HEK293T (cell line): Measurements from ENCODE around the gene DIABLO.
A peak's percentile ranks its signal among the peaks of the same experiment; 100 is the strongest.

Experiments
- CTCF ChIA-PET: fragments of 350-600 bp; formaldehyde crosslinking; extraction: SDS; loops from one replicate; lab custom pipeline; 2021; ENCODE audit warnings: antibody characterized with exemption, inconsistent platforms; lab: Yijun Ruan, JAX
- POLR2A ChIA-PET: fragments of 350-600 bp; formaldehyde crosslinking; extraction: SDS; loops from one replicate; lab custom pipeline; 2020; ENCODE audit warnings: antibody characterized with exemption, inconsistent platforms; lab: Yijun Ruan, JAX
- DNase-seq: peaks from one replicate; pipeline ENCODE4 v3.0.0; 2012; ENCODE audit warnings: mixed read lengths; ENCODE audit errors: extremely low spot score
- ARNT ChIP-seq: fragments of 450-650 bp; IDR thresholded peaks from 2 replicates; pipeline ENCODE4 v1.6.1; 2017; ENCODE audit warnings: mild to moderate bottlenecking
- BHLHE40 ChIP-seq: fragments of 450-650 bp; IDR thresholded peaks from 2 replicates; pipeline ENCODE4 v1.6.1; 2016; ENCODE audit warnings: mild to moderate bottlenecking, moderate library complexity, borderline replicate concordance
- CTBP1 ChIP-seq: fragments of 450-650 bp; IDR thresholded peaks from 2 replicates; pipeline ENCODE4 v1.6.1; 2016; ENCODE audit warnings: borderline replicate concordance
- ELF4 ChIP-seq: fragments of 450-650 bp; IDR thresholded peaks from 2 replicates; pipeline ENCODE4 v1.6.1; 2017; ENCODE audit warnings: antibody characterized with exemption
- FOXA1 ChIP-seq: fragments of 450-650 bp; IDR thresholded peaks from 2 replicates; pipeline ENCODE4 v1.6.1; 2016; ENCODE audit warnings: mild to moderate bottlenecking
- FOXK2 ChIP-seq: fragments of 450-650 bp; IDR thresholded peaks from 2 replicates; pipeline ENCODE4 v1.6.1; 2016; ENCODE audit warnings: mild to moderate bottlenecking
- FOXM1 ChIP-seq: fragments of 450-650 bp; IDR thresholded peaks from 2 replicates; pipeline ENCODE4 v1.6.1; 2017; ENCODE audit warnings: mild to moderate bottlenecking, borderline replicate concordance
- HDGF ChIP-seq: fragments of 450-650 bp; IDR thresholded peaks from 2 replicates; pipeline ENCODE4 v1.6.1; 2017; ENCODE audit warnings: antibody characterized with exemption, borderline replicate concordance
- L3MBTL2 ChIP-seq: fragments of 450-650 bp; conservative IDR thresholded peaks from 2 replicates; pipeline ENCODE4 v1.6.1; 2016; ENCODE audit warnings: mild to moderate bottlenecking
- LEF1 ChIP-seq: fragments of 450-650 bp; IDR thresholded peaks from 2 replicates; pipeline ENCODE4 v1.6.1; 2017; ENCODE audit warnings: mild to moderate bottlenecking, borderline replicate concordance
- NFRKB ChIP-seq: fragments of 450-650 bp; IDR thresholded peaks from 2 replicates; pipeline ENCODE4 v1.6.1; 2016; ENCODE audit warnings: mild to moderate bottlenecking, moderate library complexity
- SP1 ChIP-seq: fragments of 450-650 bp; IDR thresholded peaks from 2 replicates; pipeline ENCODE4 v1.6.1; 2017
- SUZ12 ChIP-seq: fragments of 450-650 bp; IDR thresholded peaks from 2 replicates; pipeline ENCODE4 v1.6.1; 2016; ENCODE audit warnings: mild to moderate bottlenecking
- TARDBP ChIP-seq: fragments of 450-650 bp; IDR thresholded peaks from 2 replicates; pipeline ENCODE4 v1.6.1; 2016
- ZNF384 ChIP-seq: fragments of 450-650 bp; IDR thresholded peaks from 2 replicates; pipeline ENCODE4 v1.6.1; 2016
- TF ChIP-seq, protein P1 (sequence below): fragments of 450-650 bp; IDR thresholded peaks from 2 replicates; pipeline ENCODE4 v1.6.1; 2016

The DIABLO gene

DNA sequence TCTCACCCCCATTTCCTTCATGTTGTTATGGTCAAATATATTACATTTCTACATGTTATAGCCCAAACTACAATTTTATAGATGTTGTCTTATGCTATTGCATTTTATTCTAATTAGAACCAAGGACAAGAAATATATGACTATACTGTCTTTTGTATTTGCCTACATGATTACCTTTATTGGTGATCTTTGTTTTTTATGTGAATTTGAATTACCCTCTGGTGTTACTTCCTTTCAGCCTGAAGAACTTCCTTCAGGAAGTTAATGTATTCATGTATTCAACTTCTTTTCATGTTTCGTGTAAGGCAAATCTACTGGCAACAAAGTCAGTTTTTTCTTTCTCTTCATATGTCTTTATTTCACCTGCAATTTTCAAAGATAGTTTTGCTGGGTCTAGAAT, 31.0 kb downstream of the DIABLO start:
- TF ChIP-seq LEF1 (no peak), HDGF (no peak), ARNT (no peak), FOXM1 (no peak), L3MBTL2 (no peak), BHLHE40 (no peak), NFRKB (no peak), ELF4 (no peak)
- ChIA-PET POLR2A (no interaction called here), CTCF (no interaction called here)
- DNase-seq, result no peak

DNA sequence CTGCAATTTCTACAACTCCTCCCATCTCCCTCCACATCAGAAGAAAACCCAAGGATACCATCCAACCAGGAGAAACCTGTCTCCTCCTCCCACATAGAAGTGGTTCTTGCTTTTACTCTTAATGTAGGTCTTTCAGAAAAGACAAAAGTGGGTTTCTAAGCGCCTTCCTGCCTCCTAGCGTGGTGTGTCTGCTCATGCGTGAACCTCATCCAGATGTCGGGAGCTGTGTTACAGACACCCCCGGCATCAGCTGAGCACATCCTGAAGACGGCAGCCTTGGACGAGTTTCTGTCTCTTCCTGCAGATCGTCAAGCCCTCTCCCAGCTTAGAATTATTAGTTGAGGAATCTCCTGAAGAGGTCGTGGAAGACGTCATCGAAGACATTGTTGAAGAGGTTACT, 33.4 kb downstream of the DIABLO start:
- DNase-seq, result no peak
- POLR2A ChIA-PET, result no interaction called here
- TF ChIP-seq HDGF, result no peak
- no peak for TF ChIP-seq TARDBP
- no peak for TF ChIP-seq BHLHE40
- TF ChIP-seq NFRKB, result no peak
- no peak for TF ChIP-seq FOXK2
- no peak for TF ChIP-seq ZNF384
- CTCF ChIA-PET, result interaction anchor here (1.1 kb wide), 1 partner anchor 37 kb away, joined by 4 read pairs; no protein-coding TSS in a partner anchor

DNA sequence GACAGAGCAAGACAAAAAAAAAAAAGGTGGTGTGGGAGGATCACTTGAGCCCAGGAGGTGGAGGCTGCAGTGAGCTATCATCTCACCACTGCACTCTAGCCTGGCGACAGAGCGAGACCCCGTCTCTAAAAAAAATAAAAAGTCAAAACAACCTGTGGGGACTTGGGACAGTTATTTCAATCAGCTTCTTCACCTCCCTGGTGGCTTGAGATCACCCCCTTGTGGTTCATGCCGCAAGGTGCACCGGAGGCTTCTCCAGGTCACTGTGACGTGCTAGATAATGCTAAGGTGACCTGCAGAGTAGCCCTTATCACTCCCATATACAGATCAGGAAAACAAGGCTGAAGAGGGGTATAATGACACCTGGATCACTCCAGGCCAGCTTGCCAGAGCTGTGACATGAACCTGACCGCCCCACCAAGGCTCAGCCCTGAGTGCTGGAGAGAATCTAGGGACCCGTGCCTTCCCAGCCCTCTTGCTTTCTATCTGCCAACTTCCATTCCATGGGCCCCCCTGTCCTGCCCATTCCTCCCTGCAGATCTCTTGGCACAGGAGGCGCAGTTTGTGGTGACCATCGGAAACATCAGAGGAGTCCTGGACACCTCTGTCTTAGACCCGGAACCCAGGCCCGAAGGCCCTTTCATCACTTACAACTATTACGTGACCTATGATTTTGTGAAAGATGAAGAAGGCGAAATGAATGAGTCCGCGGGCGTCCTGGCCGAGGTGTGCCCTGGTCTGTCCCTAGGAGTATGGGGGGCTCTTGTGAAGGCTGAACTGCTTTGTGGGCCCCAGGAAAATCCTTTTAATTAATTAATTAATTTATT, 34.8 kb downstream of the DIABLO start:
- CTCF ChIA-PET, result interaction anchor here (0.8 to 1.2 kb wide), 4 partner anchors 15 to 66 kb away, joined by 3 to 5 read pairs (median 4); no protein-coding TSS in a partner anchor
- DNase-seq, result peak; percentile 81
- POLR2A ChIA-PET, result no interaction called here
- TF ChIP-seq SUZ12, result no peak
- peak; percentile 83 for TF ChIP-seq ZNF384

DNA sequence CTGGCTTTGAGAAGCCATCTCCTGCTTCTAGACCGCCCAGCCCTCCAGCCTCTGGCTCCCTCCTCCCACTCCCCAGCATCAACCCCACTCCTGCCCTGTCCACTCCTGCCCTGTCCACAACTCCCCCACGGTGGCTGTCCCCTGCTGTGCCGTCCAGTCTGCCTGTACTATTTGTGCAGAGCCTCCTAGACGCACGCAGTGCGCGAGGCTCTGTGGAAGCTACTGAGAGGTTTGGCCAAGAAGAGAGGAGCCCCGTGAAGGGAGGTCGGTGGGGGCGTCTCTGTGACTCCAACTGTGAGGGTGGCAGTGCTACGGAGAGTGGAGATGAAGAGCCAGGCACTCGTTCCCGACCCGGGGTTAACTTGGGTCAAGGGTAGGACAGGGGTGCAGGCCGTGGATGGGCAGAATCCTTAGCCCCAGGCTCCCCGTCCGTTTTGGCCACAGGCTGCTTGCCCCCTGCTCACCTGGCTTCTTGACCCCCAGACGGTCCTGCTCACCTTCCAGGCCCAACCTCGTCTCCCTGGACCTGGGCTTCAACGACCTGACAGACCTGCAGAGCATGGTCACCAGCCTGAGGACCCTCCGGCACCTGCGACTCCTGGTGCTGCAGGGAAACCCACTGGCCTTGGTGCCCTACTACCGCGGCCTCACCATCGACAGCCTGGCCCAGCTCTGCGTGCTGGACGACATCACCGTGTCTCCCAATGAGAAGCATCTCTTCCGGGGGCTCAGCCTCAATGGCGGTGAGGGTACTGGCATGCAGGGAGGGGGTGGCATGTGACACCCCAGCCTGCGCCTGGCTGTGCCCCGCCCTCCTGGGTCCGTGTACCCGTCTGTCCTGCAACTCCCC, 36.0 kb downstream of the DIABLO start:
- DNase-seq, result no peak
- CTCF ChIA-PET, result interaction anchor here (0.6 to 1.2 kb wide), 4 partner anchors 42 to 786 kb away, joined by 3 to 5 read pairs (median 4); no protein-coding TSS in a partner anchor
- POLR2A ChIA-PET, result no interaction called here
- TF ChIP-seq FOXM1, result no peak
- no peak for TF ChIP-seq SP1
- TF ChIP-seq, protein P1, sequence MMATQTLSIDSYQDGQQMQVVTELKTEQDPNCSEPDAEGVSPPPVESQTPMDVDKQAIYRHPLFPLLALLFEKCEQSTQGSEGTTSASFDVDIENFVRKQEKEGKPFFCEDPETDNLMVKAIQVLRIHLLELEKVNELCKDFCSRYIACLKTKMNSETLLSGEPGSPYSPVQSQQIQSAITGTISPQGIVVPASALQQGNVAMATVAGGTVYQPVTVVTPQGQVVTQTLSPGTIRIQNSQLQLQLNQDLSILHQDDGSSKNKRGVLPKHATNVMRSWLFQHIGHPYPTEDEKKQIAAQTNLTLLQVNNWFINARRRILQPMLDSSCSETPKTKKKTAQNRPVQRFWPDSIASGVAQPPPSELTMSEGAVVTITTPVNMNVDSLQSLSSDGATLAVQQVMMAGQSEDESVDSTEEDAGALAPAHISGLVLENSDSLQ, result no peak
- TF ChIP-seq ARNT, result no peak
- no peak for TF ChIP-seq ELF4
- TF ChIP-seq SUZ12, result no peak
- no peak for TF ChIP-seq ZNF384
- TF ChIP-seq FOXK2, result no peak
- no peak for TF ChIP-seq L3MBTL2
- no peak for TF ChIP-seq FOXA1
- no peak for TF ChIP-seq TARDBP
- no peak for TF ChIP-seq CTBP1
- no peak for TF ChIP-seq BHLHE40
- TF ChIP-seq NFRKB, result no peak
- no peak for TF ChIP-seq LEF1
- no peak for TF ChIP-seq HDGF

DNA sequence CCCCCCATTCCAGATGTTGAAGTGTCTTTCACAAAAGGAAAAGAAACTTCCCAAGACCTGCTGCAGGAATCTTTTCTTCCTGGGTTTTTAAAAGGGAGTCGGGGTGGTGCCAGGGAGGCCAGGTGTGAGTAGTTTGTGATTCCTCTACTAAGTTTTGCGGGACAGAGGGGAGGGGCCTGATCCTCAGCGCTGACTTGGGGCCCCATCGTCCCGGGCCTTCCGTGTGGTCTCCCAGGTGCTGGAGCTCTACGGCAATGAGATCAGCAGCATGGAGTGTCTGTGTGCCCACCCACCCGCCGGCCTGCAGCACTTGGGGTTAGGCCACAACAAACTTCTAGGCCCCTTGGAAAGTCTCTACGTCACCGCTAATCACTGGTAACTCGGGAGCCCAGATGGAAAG, 38.4 kb downstream of the DIABLO start:
- DNase-seq, result no peak
- no peak for TF ChIP-seq ELF4
- TF ChIP-seq ARNT, result no peak
- TF ChIP-seq NFRKB, result no peak
- TF ChIP-seq CTBP1, result no peak
- no peak for TF ChIP-seq FOXM1
- no peak for TF ChIP-seq SUZ12
- no peak for TF ChIP-seq BHLHE40
- TF ChIP-seq TARDBP, result no peak
- TF ChIP-seq FOXK2, result no peak
- TF ChIP-seq FOXA1, result no peak
- TF ChIP-seq L3MBTL2, result no peak
- no peak for TF ChIP-seq SP1
- no peak for TF ChIP-seq HDGF
- TF ChIP-seq ZNF384, result no peak
- TF ChIP-seq, protein P1, result no peak
- no peak for TF ChIP-seq LEF1
- ChIA-PET POLR2A (no interaction called here), CTCF (no interaction called here)

DNA sequence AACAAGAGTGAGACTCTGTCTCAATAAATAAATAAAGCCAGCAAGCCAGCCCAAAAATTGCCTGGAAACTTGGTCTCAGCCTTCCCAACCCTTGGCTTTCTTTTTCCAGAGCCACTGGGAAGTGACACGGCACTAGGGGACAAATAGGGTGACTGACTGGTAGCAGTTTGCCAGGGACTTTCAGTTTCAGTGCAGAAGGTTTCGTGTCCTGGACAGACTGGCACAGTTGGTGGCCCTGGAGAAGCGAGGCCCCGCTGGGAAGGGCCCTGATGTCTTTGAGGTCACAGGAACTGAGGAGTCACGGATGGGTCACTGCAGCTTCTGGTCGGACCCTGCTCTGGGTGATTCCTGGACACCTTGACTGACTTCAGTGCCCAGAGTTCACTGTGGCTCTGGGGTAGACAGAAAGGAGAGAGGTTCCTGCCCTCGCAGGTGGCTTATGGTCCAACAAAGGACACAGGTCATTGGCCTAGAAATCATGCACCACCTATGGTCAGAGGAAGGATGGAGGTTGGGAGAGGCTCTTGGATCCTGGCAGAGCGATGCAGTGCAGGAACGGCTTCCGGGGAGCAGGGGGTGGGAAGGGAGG, 40.3 kb downstream of the DIABLO start:
- ChIA-PET POLR2A (no interaction called here), CTCF (interaction anchor here (0.6 kb wide), 1 partner anchor 34 kb away, joined by 3 read pairs; no protein-coding TSS in a partner anchor)
- no peak for DNase-seq
- TF ChIP-seq ZNF384, result no peak
- TF ChIP-seq TARDBP, result no peak
- no peak for TF ChIP-seq FOXA1
- no peak for TF ChIP-seq SUZ12
- TF ChIP-seq BHLHE40, result no peak
- no peak for TF ChIP-seq ARNT
- no peak for TF ChIP-seq LEF1
